ENCODE data around the gene ZDHHC12.

ZDHHC12 gene

GRCh38 chr9:128685636-128686489 is 38.1 kb downstream of the ZDHHC12 start:
- no peak for DNase-seq (ENCODE audit: low read depth)

GRCh38 chr9:128684325-128685199 is 39.4 kb downstream of the ZDHHC12 start:
- peak; percentile 87 for DNase-seq (ENCODE audit: low read depth)

- DNase-seq (ENCODE audit: low read depth) = no peak
These were observed 39.9 kb downstream of the ZDHHC12 start for GRCh38 chr9:128684065-128684324.

GRCh38 chr9:128683340-128684064 is 40.4 kb downstream of the ZDHHC12 start:
- DNase-seq (ENCODE audit: low read depth) = no peak

- no peak for DNase-seq (ENCODE audit: low read depth)
These were observed 46.1 kb downstream of the ZDHHC12 start for GRCh38 chr9:128677794-128678193.

- no peak for DNase-seq (ENCODE audit: low read depth)
These were observed 48.5 kb downstream of the ZDHHC12 start for GRCh38 chr9:128675382-128675781.
